Astrocyte of the cerebellum (primary cell): Measurements from ENCODE around the gene EIF2S2.

Experiments
- DNase-seq: peaks from one replicate; pipeline ENCODE4 v3.0.0-alpha.2; 2011; ENCODE audit warnings: low read depth
- H3K4me3 ChIP-seq: 2 replicates; pipeline ENCODE4 v1.5.1; 2011; ENCODE audit warnings: mild to moderate bottlenecking, low read depth, low read length, moderate library complexity
- CTCF ChIP-seq: IDR thresholded peaks from 2 replicates; pipeline ENCODE4 v1.5.1; 2012; ENCODE audit warnings: low read length, low read depth, moderate library complexity, mild to moderate bottlenecking; ENCODE audit errors: missing control alignments
- in situ Hi-C: cut with HindIII; loops from 2 replicates; pipeline ENCODE4 v1.10.0; 2017; ENCODE audit warnings: low sequenced_read_pairs

Gene EIF2S2

GRCh38 chr20:34115232-34115631 lies 3.2 kb upstream of the EIF2S2 start:
- no peak for TF ChIP-seq CTCF
- H3K4me3 ChIP-seq: no peak overlapping the region
- in situ Hi-C loops: no loop called here
- no peak for DNase-seq

GRCh38 chr20:34114809-34115208 lies 2.8 kb upstream of the EIF2S2 start:
- no peak overlapping the region for H3K4me3 ChIP-seq
- in situ Hi-C loops: no loop called here
- no peak for DNase-seq
- no peak for TF ChIP-seq CTCF

GRCh38 chr20:34112600-34113101 lies 608 bp upstream of the EIF2S2 start:
- peak; percentile 9 for DNase-seq
- no peak for TF ChIP-seq CTCF
- in situ Hi-C loops: no loop called here
- H3K4me3 ChIP-seq: peak overlapping the region; percentile 97

- in situ Hi-C loops: no loop called here
- no peak for TF ChIP-seq CTCF
- DNase-seq: peak; percentile 18
These were observed 1.1 kb downstream of the EIF2S2 start for GRCh38 chr20:34110745-34111641.

GRCh38 chr20:34110025-34110744 lies 1.9 kb downstream of the EIF2S2 start:
- peak overlapping the region; percentile 97 for H3K4me3 ChIP-seq
- in situ Hi-C loops: no loop called here
- DNase-seq: no peak
- no peak for TF ChIP-seq CTCF

More at GRCh38 chr20:34110745-34111641, 1.1 kb downstream of the EIF2S2 start:
- H3K4me3 ChIP-seq: peak overlapping the region; percentile 97

- no peak for DNase-seq
- no peak overlapping the region for H3K4me3 ChIP-seq
- no peak for TF ChIP-seq CTCF
- in situ Hi-C loops: loop anchor here (5.0 kb wide), 1 partner anchor 37 kb away; no protein-coding TSS in a partner anchor
These were observed 2.6 kb downstream of the EIF2S2 start for GRCh38 chr20:34109442-34109841.
